Endothelial cell of umbilical vein (primary cell): Measurements from ENCODE around the gene TSPAN5.

Experiments used
- CTCF ChIP-seq, 2 donors: IDR thresholded peaks; 1 replicate in 1 of 2; 2 replicates in 1 of 2; pipeline ENCODE4 v1.5.1; 2011; ENCODE audit warnings: low read length in 2 of 2, mild to moderate bottlenecking in 2 of 2, moderate library complexity in 2 of 2, control low read depth in 1 of 2, inconsistent platforms in 1 of 2, low read depth in 1 of 2; ENCODE audit not compliant: insufficient read depth in 1 of 2; ENCODE audit errors: extremely low read depth in 1 of 2
- EZH2 ChIP-seq: IDR thresholded peaks from 2 replicates; pipeline ENCODE4 v1.6.1; 2012; ENCODE audit warnings: borderline replicate concordance, low read depth, mild to moderate bottlenecking, moderate library complexity, low read length, inconsistent platforms; ENCODE audit not compliant: severe bottlenecking
- MYC ChIP-seq: IDR thresholded peaks from one replicate; pipeline ENCODE4 v1.6.1; 2011; ENCODE audit warnings: mild to moderate bottlenecking, low read depth, low read length
- POLR2A ChIP-seq: IDR thresholded peaks from 2 replicates; pipeline ENCODE4 v1.6.1; 2012; ENCODE audit warnings: low read depth, mild to moderate bottlenecking, control low read depth, low read length

GRCh38 chr4:98658287-98659105, at the start of gene TSPAN5:
- peak; percentile 37 for TF ChIP-seq POLR2A
- no peak for TF ChIP-seq CTCF (IDR thresholded peaks at IDR 0.05; ENCODE audit: extremely low read depth in 1 of 2, insufficient read depth in 1 of 2, low read depth in 1 of 2, low read length in 2 of 2)
- no peak for TF ChIP-seq EZH2
- no peak for TF ChIP-seq MYC
